GM19351 (cell line): ENCODE measurements around the gene NEK6.

Source experiments
- ATAC-seq: cut with Tn5 transposase; IDR thresholded peaks from one replicate; pipeline ENCODE4 v1.9.1; 2021; ENCODE audit warnings: mild to moderate bottlenecking, moderate library complexity; ENCODE audit not compliant: unreplicated experiment

The NEK6 gene

GRCh38 chr9:124349675-124350493 lies 92.1 kb downstream of the NEK6 start:
- ATAC-seq = no peak

- no peak for ATAC-seq
Observed at GRCh38 chr9:124350494-124351263, 92.9 kb downstream of the NEK6 start.

- no peak for ATAC-seq
Observed at GRCh38 chr9:124351672-124352468, 94.1 kb downstream of the NEK6 start.

GRCh38 chr9:124352616-124353015 lies 94.9 kb downstream of the NEK6 start:
- no peak for ATAC-seq

GRCh38 chr9:124353166-124353768 lies 95.5 kb downstream of the NEK6 start:
- ATAC-seq = no peak

GRCh38 chr9:124353811-124354274 lies 96.1 kb downstream of the NEK6 start:
- no peak for ATAC-seq

GRCh38 chr9:124354346-124355038 lies 96.7 kb downstream of the NEK6 start:
- ATAC-seq = no peak

- no peak for ATAC-seq
Observed at GRCh38 chr9:124355039-124355940, 97.5 kb downstream of the NEK6 start.

GRCh38 chr9:124355941-124356744 lies 98.4 kb downstream of the NEK6 start:
- ATAC-seq = no peak

- no peak for ATAC-seq
Observed at GRCh38 chr9:124356745-124357390, 99.1 kb downstream of the NEK6 start.

GRCh38 chr9:124357721-124358361 lies 100.1 kb downstream of the NEK6 start:
- ATAC-seq = no peak

- no peak for ATAC-seq
Observed at GRCh38 chr9:124358631-124359030, 100.9 kb downstream of the NEK6 start.

- no peak for ATAC-seq
Observed at GRCh38 chr9:124359426-124359825, 101.7 kb downstream of the NEK6 start.

- no peak for ATAC-seq
Observed at GRCh38 chr9:124359855-124360678, 102.3 kb downstream of the NEK6 start.

- ATAC-seq = no peak
Observed at GRCh38 chr9:124361128-124361527, 103.4 kb downstream of the NEK6 start.

- ATAC-seq = no peak
Observed at GRCh38 chr9:124363326-124364096, 105.8 kb downstream of the NEK6 start.
